Thoracic aorta (tissue), 2 donors: ENCODE results near the gene PARD3B. TPM values are rescaled to one million over a fixed set of nuclear protein-coding genes. Genes with fewer than 3 reads are reported as not detected.

Experiments used
- ATAC-seq: fragments of 150-250 bp; one replicate; pipeline ENCODE4 v1.8.0; 2017; ENCODE audit warnings: low read depth; ENCODE audit not compliant: insufficient number of reproducible peaks, low FRiP score
- DNase-seq: peaks from one replicate; pipeline ENCODE4 v3.0.0-alpha.2; 2020; ENCODE audit warnings: low spot score
- H3K27ac ChIP-seq, 2 donors: fragments of 200-600 bp; sonication (generic); 1 replicate in 1 of 2; 2 replicates in 1 of 2; pipeline ENCODE4 v1.5.1; 2016; ENCODE audit warnings: mild to moderate bottlenecking in 2 of 2, moderate library complexity in 2 of 2
- H3K27me3 ChIP-seq: fragments of 200-600 bp; sonication (generic); replicated peaks from 2 replicates; pipeline ENCODE4 v1.6.0; 2016; ENCODE audit warnings: mild to moderate bottlenecking; ENCODE audit not compliant: insufficient read depth
- H3K36me3 ChIP-seq: fragments of 200-600 bp; sonication (generic); one replicate; pipeline ENCODE4 v1.5.1; 2016
- H3K4me1 ChIP-seq, 2 donors: fragments of 200-600 bp; sonication (generic); 1 replicate in 1 of 2; 2 replicates in 1 of 2; pipeline versions ENCODE4 v1.5.1 to v1.6.0; 2016; ENCODE audit warnings: low read depth in 2 of 2, mild to moderate bottlenecking in 1 of 2; ENCODE audit not compliant: control insufficient read depth in 1 of 2
- H3K4me3 ChIP-seq: fragments of 200-600 bp; sonication (generic); 2 replicates; pipeline ENCODE4 v1.5.1; 2016; ENCODE audit warnings: mild to moderate bottlenecking
- H3K9me3 ChIP-seq: fragments of 200-600 bp; sonication (generic); 2 replicates; pipeline ENCODE4 v1.5.1; 2016
- CTCF ChIP-seq: fragments of 200-600 bp; sonication (generic); IDR thresholded peaks from one replicate; pipeline ENCODE4 v1.5.1; 2019; ENCODE audit warnings: antibody characterized with exemption
- total RNA-seq, 2 donors: library from RNA; depleted of rRNA; stranded (reverse); fragments of >200 nt; gene quantifications; one replicate each; pipeline versions ENCODE4 v1.1.0 to v1.2.3, GENCODE V29; 2016

The PARD3B gene
- total RNA-seq, 2 donors from 2014 or later: 25.7 to 34.5 TPM

GRCh38 chr2:204749319-204749718, 204.0 kb downstream of the PARD3B start:
- no peak overlapping the region for H3K4me3 ChIP-seq
- DNase-seq: no peak
- no peak overlapping the region for H3K27ac ChIP-seq
- no peaks in the 10 kb centered on the region for H3K9me3 ChIP-seq
- no peaks in the 10 kb centered on the region for H3K27me3 ChIP-seq
- no peaks in the 10 kb centered on the region for H3K36me3 ChIP-seq
- no peaks in the 10 kb centered on the region for H3K4me1 ChIP-seq
- no peak for ATAC-seq
- no peak for TF ChIP-seq CTCF

GRCh38 chr2:204750389-204750788, 205.1 kb downstream of the PARD3B start:
- Histone ChIP-seq H3K36me3 (no peaks in the 10 kb centered on the region), H3K9me3 (no peaks in the 10 kb centered on the region), H3K27ac (no peak overlapping the region), H3K4me3 (no peak overlapping the region), H3K27me3 (no peaks in the 10 kb centered on the region), H3K4me1 (no peaks in the 10 kb centered on the region)
- TF ChIP-seq CTCF: no peak
- no peak for ATAC-seq
- no peak for DNase-seq

- H3K9me3 ChIP-seq: no peaks in the 10 kb centered on the region
- no peaks in the 10 kb centered on the region for H3K27me3 ChIP-seq
- H3K36me3 ChIP-seq: no peaks in the 10 kb centered on the region
- no peak overlapping the region for H3K27ac ChIP-seq
- H3K4me1 ChIP-seq: no peaks in the 10 kb centered on the region
- H3K4me3 ChIP-seq: no peak overlapping the region
- no peak for TF ChIP-seq CTCF
- no peak for DNase-seq
- ATAC-seq: no peak
These were observed 206.2 kb downstream of the PARD3B start for GRCh38 chr2:204751472-204751871.

GRCh38 chr2:204753841-204754240, 208.6 kb downstream of the PARD3B start:
- Histone ChIP-seq H3K9me3 (no peaks in the 10 kb centered on the region), H3K4me3 (no peak overlapping the region), H3K27me3 (no peaks in the 10 kb centered on the region), H3K27ac (no peak overlapping the region), H3K4me1 (no peaks in the 10 kb centered on the region), H3K36me3 (no peaks in the 10 kb centered on the region)
- TF ChIP-seq CTCF: no peak
- DNase-seq (no peak), ATAC-seq (no peak)

GRCh38 chr2:204754898-204755297, 209.6 kb downstream of the PARD3B start:
- ATAC-seq (no peak), DNase-seq (no peak)
- no peaks in the 10 kb centered on the region for H3K4me1 ChIP-seq
- H3K27me3 ChIP-seq: no peaks in the 10 kb centered on the region
- no peaks in the 10 kb centered on the region for H3K9me3 ChIP-seq
- no peak overlapping the region for H3K4me3 ChIP-seq
- TF ChIP-seq CTCF: no peak
- no peak overlapping the region for H3K27ac ChIP-seq
- no peaks in the 10 kb centered on the region for H3K36me3 ChIP-seq
